ENCODE measurements around the gene TMEM54.
A peak's percentile ranks its signal among the peaks of the same experiment; 100 is the strongest.
"Not testable (repeated sequence)": the region's sequence is repeated elsewhere in the genome, so short reads cannot be mapped to it uniquely, and the experiment has no call there.

The TMEM54 gene

DNA sequence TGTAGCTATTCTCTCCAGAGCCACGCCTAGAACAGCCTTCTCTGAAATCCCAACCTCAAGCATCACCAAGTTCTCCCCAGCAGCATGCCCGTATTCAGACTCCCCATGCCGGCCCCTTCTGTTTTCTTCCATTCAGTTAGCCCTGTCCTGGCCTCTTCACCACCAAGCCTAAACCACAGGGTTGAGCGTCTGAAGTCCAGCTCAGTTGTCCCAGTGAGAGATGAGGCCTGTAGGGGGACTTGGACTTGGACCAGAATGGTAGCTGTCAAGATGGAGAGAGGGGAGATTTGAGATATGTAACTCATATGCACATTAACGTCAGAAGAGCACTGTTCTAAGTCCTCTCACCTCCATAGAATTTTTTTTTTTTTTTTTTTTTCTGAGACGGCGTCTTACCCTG lies 5.5 kb upstream of the TMEM54 start:
- DNase-seq (no peak), ATAC-seq (replicated peaks) (no peak)
- Mint-ChIP-seq H3K27ac (no peak overlapping the region), H3K4me1 (peaks cover 2 to 3% of the 10 kb centered on the region in 2 donors), H3K36me3 (no peaks in the 10 kb centered on the region), H3K27me3 (peaks cover 21 to 34% of the 10 kb centered on the region in 2 donors), H3K9me3 (peaks cover 0 to 1% of the 10 kb centered on the region in 2 donors), H3K4me3 (no peak overlapping the region)

DNA sequence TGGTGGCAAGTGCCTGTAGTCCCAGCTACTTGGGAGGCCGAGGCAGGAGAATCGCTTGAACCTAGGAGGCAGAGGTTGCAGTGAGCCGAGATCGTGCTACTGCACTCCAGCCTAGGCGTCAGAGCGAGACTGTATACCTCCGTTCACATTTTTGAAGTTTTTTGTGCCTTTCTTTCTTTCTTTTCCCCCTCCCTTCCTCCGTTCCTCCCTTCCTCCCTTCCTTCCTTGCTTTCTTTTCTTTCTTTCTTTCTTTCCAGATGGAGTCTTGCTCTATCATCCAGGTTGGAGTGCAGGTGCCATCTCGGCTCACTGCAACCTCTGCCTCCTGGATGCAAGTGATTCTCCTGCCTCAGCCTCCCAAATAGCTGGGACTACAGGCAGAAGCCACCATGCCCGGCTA lies 4.4 kb upstream of the TMEM54 start:
- H3K27me3 Mint-ChIP-seq = peaks cover 27 to 42% of the 10 kb centered on the region in 2 donors
- not testable (repeated sequence) for H3K27ac Mint-ChIP-seq; H3K36me3 Mint-ChIP-seq; DNase-seq; H3K9me3 Mint-ChIP-seq; H3K4me1 Mint-ChIP-seq; H3K4me3 Mint-ChIP-seq; ATAC-seq (replicated peaks)

DNA sequence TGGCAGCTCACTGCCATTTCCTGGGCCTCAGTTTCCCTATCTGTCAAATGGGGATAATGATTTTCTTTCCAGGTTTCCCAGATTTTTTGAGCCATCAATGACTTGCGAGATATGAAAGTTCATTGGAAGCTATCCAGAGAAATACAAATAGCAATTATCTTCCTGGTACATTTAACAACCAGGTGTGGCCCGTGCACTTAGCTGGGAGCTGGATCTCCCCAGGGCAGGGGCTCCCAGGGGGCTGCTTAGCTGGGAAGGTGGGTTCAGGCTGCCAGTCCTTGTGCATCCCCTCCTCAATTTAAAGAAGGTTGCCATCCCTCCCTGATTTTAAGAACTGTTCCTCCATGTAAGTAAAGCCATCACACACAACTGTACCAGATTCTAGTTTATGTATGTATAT lies 3.6 kb upstream of the TMEM54 start:
- H3K4me3 Mint-ChIP-seq = no peak overlapping the region
- no peaks in the 10 kb centered on the region for H3K9me3 Mint-ChIP-seq
- H3K27me3 Mint-ChIP-seq = peaks cover 30 to 41% of the 10 kb centered on the region in 2 donors
- no peak overlapping the region for H3K27ac Mint-ChIP-seq
- H3K36me3 Mint-ChIP-seq = no peaks in the 10 kb centered on the region
- ATAC-seq (replicated peaks) = no peak
- peaks cover 5 to 11% of the 10 kb centered on the region in 2 donors for H3K4me1 Mint-ChIP-seq
- no peak for DNase-seq

DNA sequence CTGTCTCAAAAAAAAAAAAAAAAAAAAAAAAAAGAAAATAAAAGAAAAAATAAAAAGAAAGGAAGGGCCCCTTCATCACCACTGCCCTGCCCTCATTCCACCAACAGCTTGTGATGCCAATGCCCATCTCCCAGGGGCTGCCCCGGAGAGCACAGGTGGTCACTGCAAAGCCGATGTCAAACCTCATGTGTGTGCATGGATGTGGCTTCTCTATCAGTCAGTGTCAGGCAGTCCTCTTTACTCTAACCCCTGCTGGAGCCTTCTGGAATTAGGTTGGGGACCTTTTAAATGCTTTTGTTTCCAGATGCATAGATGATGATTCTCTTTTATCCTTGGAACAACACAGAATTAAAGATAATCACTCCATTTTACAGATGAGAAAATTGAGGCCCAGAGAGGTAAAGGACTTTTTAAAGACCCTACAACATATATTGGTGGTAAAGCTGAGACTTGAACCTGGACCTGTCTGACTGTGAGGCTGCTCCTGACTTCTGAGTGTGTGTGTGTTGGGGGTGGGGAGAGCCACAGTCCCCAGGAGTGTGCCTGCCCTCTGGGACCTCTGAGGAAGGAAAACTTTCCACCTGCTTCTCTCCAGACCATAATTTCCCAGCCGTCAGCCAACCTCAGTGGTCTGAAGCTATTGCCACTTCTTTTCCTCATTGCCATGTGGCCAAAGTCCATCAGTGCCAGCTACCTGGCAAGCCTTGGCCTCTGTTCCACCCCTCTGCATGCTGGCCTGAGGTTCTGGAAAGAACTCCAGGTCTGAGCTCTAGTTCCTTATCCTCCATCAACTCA lies 3.0 kb upstream of the TMEM54 start:
- no peaks in the 10 kb centered on the region for H3K9me3 Mint-ChIP-seq
- no peaks in the 10 kb centered on the region for H3K36me3 Mint-ChIP-seq
- H3K4me3 Mint-ChIP-seq = no peak overlapping the region
- H3K27me3 Mint-ChIP-seq = peaks cover 30 to 44% of the 10 kb centered on the region in 2 donors
- H3K27ac Mint-ChIP-seq = no peak overlapping the region
- DNase-seq (no peak), ATAC-seq (replicated peaks) (peak in 1 of 2 donors; percentile 31)
- H3K4me1 Mint-ChIP-seq = peaks cover 5 to 11% of the 10 kb centered on the region in 2 donors

DNA sequence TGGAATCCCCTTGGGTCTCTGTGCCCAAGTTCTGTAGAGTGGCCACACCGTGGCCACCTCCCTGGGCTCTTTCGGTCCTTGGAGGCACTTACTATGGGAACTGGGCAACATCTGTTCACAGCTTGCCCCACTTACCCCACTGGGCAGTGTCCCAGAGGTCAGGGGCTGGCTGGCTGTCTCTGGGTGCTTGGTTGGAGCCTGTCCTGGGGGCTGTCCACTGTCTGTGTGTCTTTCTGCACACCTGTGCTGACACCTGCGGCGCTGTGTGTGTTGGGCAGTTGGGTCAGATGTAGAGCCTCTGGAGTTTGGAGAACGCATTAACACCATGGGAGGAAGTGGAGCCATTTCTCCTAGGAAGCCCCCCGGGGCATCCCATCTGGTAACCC lies 1.3 kb upstream of the TMEM54 start:
- ATAC-seq (replicated peaks) (no peak), DNase-seq (no peak)
- Mint-ChIP-seq H3K9me3 (no peaks in the 10 kb centered on the region), H3K4me1 (peaks cover 5 to 11% of the 10 kb centered on the region in 2 donors), H3K27me3 (peaks cover 38 to 56% of the 10 kb centered on the region in 2 donors), H3K4me3 (peak overlapping the region; percentile 56 to 81), H3K27ac (no peak overlapping the region), H3K36me3 (no peaks in the 10 kb centered on the region)

DNA sequence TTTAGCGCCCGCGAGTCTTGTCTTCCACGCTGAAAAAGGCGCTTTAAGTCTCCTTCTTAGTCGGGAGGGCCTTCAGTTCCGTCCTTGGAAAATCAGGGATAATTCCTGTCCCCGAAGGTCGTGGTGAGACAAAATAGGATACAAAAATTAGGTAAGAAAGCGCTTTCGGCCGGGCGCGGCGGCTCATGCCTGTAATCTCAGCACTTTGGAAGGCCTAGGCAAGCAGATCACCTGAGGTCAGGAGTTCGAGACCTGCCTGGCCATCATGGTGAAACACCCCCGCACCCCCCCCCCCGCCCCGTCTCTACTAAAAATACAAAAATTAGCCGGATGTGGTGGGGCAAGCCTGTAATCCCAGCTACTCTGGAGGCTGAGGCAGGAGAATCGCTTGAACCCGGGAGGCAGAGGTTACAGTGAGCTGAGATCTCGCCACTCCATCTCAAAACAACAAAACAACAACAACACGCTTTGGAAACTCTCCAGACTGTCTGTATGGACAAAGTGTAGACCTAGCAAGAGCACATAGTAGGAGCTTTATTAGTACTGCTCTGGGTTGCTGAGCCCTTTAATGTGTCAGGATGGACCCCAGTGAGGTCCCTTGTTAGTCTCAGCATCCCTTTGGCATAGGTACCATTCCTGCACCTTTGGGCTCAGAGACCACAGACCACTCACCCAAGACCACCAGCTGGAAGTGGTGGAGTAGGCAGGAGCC lies 790 bp upstream of the TMEM54 start:
- Mint-ChIP-seq H3K27me3 (peaks cover 41 to 62% of the 10 kb centered on the region in 2 donors), H3K9me3 (no peaks in the 10 kb centered on the region), H3K4me3 (peak overlapping the region; percentile 81 to 82), H3K36me3 (no peaks in the 10 kb centered on the region), H3K27ac (peak overlapping the region; percentile 82), H3K4me1 (peaks cover 5 to 11% of the 10 kb centered on the region in 2 donors)
- ATAC-seq (replicated peaks) = no peak
- no peak for DNase-seq

DNA sequence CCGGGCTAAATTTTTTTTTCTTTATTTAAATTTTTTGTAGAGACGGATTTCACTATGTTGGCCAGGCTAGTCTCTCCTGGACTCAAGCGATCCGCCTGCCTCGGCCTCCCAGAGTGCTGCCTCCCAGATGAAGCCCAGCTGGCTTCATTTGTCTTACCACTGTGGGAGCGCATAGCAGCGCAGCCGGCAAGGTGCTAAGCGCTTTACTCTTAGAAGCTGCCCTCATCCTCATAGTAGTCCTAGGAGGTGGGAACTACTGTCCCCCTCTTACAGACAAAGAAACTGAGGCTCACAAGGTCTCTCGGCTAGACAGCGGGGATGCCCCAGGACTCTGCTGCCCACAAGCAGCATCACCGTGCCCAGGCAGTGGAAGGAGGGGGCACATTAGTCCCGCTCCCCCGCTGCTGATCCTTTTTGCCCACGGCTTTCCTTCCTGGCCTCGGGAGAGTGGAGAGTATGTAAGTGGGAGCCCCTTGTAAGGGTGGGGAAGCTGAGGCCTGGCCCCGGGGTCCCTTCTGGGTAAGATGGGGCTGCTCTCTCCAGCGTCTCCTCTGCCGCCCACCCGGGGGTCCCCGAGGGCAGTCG lies 726 bp downstream of the TMEM54 start:
- Mint-ChIP-seq H3K9me3 (no peaks in the 10 kb centered on the region), H3K27me3 (peaks cover 41 to 76% of the 10 kb centered on the region in 2 donors), H3K27ac (peak overlapping the region; percentile 51), H3K4me3 (peak overlapping the region; percentile 73 to 81), H3K36me3 (no peaks in the 10 kb centered on the region), H3K4me1 (peaks cover 5 to 11% of the 10 kb centered on the region in 2 donors)
- ATAC-seq (replicated peaks) = no peak
- no peak for DNase-seq

DNA sequence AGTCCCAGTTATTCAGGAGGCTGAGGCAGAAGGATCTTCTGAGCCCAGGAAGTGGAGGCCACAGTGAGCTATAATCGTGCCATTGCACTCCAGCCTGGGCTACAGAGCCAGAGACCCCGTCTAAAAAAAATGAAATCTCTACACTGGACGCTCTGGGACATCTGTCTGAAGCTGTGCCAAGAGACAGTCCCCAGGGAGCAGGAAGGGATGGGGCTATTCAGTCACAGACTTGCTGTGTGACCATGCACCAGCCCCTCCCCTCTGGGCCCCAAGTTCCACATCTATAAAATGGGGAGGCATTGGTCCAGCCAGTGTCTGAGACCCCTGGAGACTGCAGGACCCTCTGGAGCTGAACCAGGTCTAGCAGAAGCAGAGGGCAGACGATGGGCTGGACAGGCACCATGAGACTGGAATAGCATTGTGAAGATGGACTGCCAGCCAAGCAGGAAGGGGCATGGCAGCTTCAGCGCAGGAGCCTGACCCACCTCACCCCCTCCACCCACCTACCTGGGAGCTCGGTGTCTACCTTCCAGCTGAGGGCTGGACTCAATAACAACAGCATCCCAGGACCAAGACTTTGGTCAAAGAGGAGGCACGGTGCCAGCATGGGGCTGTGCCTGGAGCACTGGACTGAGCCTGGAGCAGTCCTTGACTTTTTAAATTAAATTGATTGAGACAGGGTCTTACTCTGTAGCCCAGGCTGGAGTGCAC lies 1.4 kb downstream of the TMEM54 start:
- Mint-ChIP-seq H3K27me3 (peaks cover 41 to 81% of the 10 kb centered on the region in 2 donors), H3K4me1 (peaks cover 5 to 11% of the 10 kb centered on the region in 2 donors), H3K9me3 (no peaks in the 10 kb centered on the region), H3K27ac (no peak overlapping the region), H3K4me3 (no peak overlapping the region), H3K36me3 (no peaks in the 10 kb centered on the region)
- no peak for DNase-seq
- no peak for ATAC-seq (replicated peaks)

DNA sequence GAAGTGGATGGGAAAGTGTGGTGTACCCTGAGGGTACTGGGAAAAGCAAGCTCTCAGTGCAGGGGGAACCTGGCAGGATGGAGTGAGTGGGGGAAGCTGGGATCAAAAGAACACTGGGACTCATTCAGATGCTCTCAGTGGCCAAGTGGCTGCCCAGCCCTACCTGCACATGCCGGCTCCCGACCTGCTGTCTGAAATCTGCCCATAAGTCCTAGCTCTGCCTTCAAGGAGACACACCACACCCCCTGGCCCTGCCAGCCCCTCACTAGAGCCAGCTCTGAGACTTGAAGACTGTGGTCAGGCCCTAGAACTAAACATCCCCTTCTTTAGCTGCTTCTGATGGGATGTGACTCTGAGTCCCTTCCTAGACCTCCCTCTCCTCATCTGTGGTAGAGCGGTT lies 2.2 kb downstream of the TMEM54 start:
- Mint-ChIP-seq H3K27me3 (peaks cover 44 to 80% of the 10 kb centered on the region in 2 donors), H3K4me3 (no peak overlapping the region)

DNA sequence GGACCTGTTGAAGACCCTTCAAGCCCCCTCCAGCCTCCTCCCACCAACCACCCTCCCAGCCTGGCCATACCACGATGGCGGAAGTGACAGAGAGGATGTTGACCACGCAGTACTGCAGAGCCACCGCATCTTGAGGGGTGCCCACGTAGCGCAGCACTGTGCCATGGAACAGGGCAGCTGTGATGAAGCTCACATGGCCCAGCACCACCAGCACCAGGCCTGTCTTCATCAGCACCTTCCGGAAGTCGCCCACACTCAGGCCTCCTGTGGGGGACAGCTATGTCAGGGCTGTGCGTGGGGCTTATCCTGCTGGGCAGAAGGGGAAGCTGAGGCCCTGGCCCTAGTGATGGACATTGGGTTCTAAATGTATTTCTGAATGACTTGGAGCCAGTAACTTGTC lies 3.1 kb downstream of the TMEM54 start:
- no peaks in the 10 kb centered on the region for H3K9me3 Mint-ChIP-seq
- H3K27ac Mint-ChIP-seq = no peak overlapping the region
- no peak for DNase-seq
- H3K27me3 Mint-ChIP-seq = peaks cover 49 to 82% of the 10 kb centered on the region in 2 donors
- ATAC-seq (replicated peaks) = no peak
- H3K4me3 Mint-ChIP-seq = no peak overlapping the region
- no peaks in the 10 kb centered on the region for H3K36me3 Mint-ChIP-seq
- H3K4me1 Mint-ChIP-seq = peaks cover 11 to 21% of the 10 kb centered on the region in 2 donors

More for the DNA sequence above, 2.2 kb downstream of the TMEM54 start:
- peaks cover 5 to 12% of the 10 kb centered on the region in 2 donors for H3K4me1 Mint-ChIP-seq
- no peak for DNase-seq
- H3K36me3 Mint-ChIP-seq = no peaks in the 10 kb centered on the region
- no peak overlapping the region for H3K27ac Mint-ChIP-seq
- ATAC-seq (replicated peaks) = no peak
- H3K9me3 Mint-ChIP-seq = no peaks in the 10 kb centered on the region

DNA sequence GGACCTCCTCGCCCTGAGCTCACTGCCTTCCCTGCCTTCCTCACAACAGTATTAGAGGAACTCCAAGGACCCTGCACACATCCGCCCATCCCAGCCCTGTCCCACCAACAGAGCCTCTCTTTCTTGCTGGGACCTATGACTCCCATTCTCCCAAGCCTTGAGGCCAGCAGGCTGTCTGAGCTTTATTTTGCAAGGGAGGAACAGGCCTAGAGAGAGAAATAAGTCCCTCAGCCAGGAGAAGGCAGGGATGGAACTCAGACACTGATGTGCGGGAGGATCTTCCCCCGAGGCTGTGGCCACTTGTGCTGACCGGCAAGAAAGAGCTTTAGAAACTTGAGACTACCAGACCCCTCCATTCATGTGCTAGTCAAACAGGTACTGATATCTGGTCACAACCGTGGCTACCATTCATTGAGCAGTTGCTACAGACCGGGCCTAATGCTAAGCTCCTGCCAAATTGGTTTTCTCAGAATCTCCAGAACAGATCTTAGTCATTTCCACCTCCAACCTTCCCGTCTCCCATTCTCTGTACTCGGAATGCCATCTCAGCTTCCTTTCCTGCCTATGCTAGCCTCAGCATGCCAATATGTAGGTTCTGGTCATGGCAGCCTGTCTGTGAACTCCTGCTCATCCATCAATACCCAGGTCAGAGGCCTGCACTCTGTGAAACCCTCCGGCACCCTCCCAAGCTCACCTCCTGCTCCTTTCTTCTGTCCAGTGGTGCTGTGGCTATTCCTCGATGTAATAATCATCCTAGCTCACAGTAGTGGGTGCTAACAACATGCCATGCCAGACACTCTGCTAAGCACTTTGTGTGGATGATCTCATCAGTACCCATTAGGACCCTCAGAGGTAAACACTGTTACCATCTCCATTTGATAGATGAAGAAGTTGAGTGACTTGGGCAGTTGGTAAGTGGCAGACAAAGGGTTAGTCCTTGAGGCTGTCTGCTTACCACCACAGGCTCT lies 3.8 kb downstream of the TMEM54 start:
- H3K27me3 Mint-ChIP-seq = peaks cover 48 to 82% of the 10 kb centered on the region in 2 donors
- no peak overlapping the region for H3K4me3 Mint-ChIP-seq
- H3K36me3 Mint-ChIP-seq = peaks cover 1 to 2% of the 10 kb centered on the region in 2 donors
- H3K4me1 Mint-ChIP-seq = peaks cover 16 to 28% of the 10 kb centered on the region in 2 donors
- ATAC-seq (replicated peaks) (no peak), DNase-seq (no peak)
- peaks cover 0 to 1% of the 10 kb centered on the region in 2 donors for H3K9me3 Mint-ChIP-seq
- no peak overlapping the region for H3K27ac Mint-ChIP-seq

DNA sequence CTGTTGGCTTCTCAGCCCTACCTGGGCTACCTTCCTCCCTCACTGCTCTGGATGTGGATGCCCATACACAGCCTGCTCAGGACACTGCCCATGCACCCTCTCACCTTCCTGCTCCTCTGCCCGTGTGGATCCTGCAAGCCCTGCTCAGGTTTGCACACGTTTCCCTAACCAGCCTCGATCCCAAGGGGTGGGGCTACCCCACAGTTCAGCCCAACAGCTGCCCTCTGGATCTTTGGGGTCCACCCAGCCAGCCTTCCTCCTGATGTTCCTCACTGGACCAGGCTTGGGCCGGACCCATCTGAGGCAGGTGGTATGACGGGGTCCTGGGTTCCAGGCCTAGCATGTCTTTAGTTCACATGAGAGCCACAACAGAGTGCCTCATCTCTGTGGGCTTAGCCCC lies 4.7 kb downstream of the TMEM54 start:
- DNase-seq (no peak), ATAC-seq (replicated peaks) (no peak)
- Mint-ChIP-seq H3K36me3 (peaks cover 5 to 6% of the 10 kb centered on the region in 2 donors), H3K27ac (no peak overlapping the region), H3K9me3 (peaks cover 0 to 3% of the 10 kb centered on the region in 2 donors), H3K4me3 (no peak overlapping the region), H3K27me3 (peaks cover 48 to 82% of the 10 kb centered on the region in 2 donors), H3K4me1 (peaks cover 16 to 28% of the 10 kb centered on the region in 2 donors)
